Peyer's patch (tissue), 4 donors: Measurements from ENCODE around the gene PLEKHM2.

Experiments
- POLR2A ChIP-seq, 2 donors: fragments of 450-650 bp; IDR thresholded peaks; one replicate each; pipeline ENCODE4 v1.5.1; 2017; ENCODE audit warnings: antibody characterized with exemption in 2 of 2, mild to moderate bottlenecking in 2 of 2, moderate library complexity in 2 of 2
- TF ChIP-seq, protein P1 (sequence below), 6 experiments: fragments of 450-650 bp in 4 of 6; fragments of 200-600 bp in 2 of 6; sonication (generic) in 1 of 6; IDR thresholded peaks; one replicate each; pipeline ENCODE4 v1.5.1; 2017 to 2019; ENCODE audit warnings: antibody characterized with exemption in 6 of 6, mild to moderate bottlenecking in 3 of 6, moderate library complexity in 1 of 6

DNA sequence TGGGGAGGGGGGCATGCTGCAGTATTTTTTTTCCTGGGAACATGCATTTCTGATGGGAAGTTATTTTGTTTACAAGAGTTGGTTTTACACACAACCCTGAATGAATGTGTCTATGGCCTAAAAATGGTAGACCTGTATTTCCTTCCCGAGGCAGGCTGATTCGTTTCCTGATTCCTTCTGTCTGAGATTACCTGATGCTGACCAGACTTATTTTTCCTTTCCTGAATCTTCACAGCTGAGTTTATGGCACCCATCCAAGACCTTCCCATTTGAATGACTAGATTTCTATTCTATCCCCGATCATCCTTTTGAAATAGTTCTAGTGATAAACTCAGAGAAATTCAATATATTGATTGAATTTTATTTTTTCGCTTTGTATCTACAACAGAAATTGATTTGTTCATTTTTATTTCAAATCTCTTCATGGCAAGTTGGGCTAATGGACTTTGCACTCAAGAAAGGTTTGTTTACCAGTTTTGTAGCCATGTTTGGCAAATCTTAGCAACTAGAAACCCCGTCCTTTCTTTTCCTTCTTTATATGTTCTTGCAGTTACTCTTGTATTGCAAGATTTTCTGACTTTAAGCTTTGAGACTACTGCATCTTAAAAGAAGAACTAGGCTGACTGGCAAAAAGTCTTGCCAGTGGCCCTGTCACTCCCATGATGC, 15.9 kb upstream of the PLEKHM2 start:
- TF ChIP-seq, protein P1, sequence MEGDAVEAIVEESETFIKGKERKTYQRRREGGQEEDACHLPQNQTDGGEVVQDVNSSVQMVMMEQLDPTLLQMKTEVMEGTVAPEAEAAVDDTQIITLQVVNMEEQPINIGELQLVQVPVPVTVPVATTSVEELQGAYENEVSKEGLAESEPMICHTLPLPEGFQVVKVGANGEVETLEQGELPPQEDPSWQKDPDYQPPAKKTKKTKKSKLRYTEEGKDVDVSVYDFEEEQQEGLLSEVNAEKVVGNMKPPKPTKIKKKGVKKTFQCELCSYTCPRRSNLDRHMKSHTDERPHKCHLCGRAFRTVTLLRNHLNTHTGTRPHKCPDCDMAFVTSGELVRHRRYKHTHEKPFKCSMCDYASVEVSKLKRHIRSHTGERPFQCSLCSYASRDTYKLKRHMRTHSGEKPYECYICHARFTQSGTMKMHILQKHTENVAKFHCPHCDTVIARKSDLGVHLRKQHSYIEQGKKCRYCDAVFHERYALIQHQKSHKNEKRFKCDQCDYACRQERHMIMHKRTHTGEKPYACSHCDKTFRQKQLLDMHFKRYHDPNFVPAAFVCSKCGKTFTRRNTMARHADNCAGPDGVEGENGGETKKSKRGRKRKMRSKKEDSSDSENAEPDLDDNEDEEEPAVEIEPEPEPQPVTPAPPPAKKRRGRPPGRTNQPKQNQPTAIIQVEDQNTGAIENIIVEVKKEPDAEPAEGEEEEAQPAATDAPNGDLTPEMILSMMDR (IDR thresholded peaks at IDR 0.05), result no peak
- TF ChIP-seq POLR2A (IDR thresholded peaks at IDR 0.05), result no peak
